Kasumi-1 (cell line): ENCODE measurements around the gene CACNA2D4.
A peak's percentile ranks its signal among the peaks of the same experiment; 100 is the strongest.

Experiments used
- DNase-seq, 2 experiments: peaks; one replicate each; lab custom pipeline; 2025; lab: John Stamatoyannopoulos, UW

The CACNA2D4 gene

DNA sequence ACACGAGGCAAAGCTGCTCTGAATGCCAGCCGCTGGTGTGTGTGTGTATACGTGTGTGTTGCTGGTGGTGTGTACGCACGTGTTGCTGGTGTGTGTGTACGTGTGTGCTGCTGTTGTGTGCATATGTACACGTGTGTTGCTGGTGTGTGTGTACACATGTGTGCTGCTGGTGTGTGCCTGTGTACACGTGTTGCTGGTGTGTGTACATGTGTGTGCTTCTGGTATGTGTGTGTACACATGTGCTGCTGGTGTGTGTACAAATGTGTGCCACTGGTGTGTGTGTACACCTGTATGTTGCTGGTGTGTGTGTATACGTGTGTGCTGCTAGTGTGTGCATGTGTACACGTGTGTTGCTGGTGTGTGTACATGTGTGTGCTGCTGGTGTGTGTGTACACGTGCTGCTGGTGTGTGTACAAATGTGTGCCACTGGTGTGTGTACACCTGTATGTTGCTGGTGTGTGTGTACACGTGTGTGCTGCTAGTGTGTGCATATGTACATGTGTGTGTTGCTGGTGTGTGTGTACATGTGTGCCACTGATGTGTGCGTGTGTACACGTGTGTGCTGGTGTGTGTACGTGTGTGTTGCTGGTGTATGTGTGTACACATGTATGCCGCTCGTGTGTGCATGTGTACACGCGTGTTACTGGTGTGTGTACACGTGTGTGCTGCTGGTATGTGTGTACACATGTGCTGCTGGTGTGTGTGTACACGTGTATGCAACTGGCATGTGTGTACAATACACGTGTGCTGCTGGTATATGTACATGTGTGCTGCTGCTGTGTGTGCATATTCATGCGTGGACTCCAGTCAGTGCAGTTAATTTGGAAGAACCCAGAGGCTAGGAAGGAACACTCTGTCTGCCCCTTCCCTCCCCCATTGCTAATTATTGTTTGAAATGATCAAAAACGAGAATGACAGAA, 47.2 kb downstream of the CACNA2D4 start:
- no peak for DNase-seq

DNA sequence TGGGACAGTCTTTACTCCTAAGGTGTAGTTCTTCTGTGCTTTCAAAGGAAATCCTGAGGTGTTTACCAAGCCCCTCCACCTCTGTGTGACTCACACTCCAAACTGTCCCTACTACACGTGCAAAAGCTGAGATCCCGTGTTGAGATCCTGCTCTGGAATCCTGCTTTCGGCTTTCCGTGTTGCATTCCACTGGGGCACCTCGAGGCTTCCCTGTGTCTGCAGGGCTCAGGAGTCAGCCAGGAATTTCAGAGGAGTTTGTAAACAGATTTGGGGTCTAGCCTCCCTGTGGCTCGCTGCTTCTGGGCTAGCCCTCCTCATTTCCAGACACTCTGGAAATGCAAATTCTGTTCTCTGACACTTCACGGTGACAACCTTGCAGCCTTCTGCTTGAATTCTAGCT, 48.4 kb downstream of the CACNA2D4 start:
- no peak for DNase-seq

DNA sequence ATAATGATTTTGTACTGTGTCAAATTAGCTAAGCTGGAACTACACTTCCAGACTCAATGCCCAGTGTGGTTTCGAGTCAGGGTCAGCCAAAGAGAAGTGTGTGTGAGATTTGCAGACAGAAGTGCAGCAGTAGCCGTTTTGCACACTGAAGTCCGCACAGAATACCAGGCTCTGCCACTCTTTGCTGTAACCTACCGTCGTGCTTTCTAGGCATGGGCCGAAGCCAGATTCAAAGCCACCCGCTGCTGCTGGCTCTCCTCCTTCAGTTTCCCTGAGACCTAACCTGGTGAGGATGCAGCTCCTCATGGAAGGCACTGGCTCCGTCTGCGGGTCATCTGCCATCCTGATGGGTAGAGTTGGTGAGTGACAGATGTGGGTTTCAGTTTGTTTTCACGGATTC, 49.3 kb downstream of the CACNA2D4 start:
- DNase-seq: no peak

DNA sequence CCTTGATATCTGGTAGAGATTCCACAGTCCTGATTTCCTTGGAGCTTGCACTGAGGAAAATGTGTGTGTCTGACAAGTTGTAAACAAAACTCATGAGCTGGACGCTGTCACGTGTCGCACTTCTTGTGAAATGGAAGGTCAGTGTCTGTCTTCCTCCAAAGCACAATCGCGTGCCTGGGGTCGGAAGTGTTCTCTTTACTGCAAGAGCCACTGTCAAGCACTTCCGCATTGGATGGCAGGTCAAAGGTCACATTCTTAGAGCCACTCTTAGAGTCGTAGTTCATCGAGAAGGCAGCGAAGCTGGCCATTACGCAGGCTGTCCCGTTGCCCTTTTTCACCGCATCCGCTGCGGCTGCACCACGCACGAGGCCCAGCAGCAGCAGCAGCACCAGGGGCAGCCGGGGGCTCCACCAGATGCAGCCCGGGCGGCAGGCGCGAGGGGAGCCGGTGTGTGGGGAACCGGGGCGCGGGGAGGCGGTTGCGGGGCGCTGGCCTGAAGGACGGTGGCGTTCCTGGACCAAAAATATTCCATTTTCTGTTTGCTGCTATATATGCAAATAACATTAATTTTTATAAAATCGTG, 53.1 kb downstream of the CACNA2D4 start:
- DNase-seq: no peak

DNA sequence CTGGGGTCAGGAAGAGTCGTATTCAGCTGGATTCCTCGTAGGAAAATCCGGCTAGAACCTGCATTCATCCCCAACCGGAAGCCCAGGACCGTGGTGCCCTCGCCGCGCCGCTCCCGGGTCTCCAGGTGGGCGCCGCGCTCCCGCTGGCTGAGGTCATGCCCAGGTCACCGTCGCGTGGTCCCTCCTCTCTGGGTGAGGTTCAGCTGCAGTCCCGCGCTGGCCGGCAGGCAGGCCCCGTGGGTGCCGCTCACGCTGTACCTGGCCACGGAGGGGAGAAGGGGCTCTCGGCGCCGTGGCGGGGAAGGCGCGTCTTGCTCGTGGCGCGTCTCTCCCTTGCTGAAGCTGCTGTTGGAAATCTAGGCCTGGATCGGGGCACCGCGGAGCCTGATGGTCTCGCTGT, 53.6 kb downstream of the CACNA2D4 start:
- DNase-seq: no peak

DNA sequence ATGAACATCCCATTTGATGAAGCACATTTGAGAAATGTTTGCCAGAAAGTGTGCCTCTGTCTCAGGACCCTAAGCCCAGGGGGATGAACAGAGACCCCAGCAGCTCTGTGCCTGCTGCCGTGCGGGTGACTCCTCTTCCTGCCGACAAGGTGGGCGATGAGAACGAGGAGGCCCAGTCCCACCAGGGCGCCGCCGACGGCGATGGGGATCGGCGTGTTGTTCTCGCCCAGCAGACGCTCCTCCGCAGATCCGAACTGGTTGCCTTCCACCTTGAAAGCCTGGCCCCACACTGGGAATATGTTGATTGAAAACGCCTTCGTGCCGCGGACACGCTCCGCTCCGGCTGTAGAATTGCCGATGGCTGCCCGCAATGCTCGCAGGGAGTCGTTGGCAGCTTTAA, 54.0 kb downstream of the CACNA2D4 start:
- DNase-seq: no peak

DNA sequence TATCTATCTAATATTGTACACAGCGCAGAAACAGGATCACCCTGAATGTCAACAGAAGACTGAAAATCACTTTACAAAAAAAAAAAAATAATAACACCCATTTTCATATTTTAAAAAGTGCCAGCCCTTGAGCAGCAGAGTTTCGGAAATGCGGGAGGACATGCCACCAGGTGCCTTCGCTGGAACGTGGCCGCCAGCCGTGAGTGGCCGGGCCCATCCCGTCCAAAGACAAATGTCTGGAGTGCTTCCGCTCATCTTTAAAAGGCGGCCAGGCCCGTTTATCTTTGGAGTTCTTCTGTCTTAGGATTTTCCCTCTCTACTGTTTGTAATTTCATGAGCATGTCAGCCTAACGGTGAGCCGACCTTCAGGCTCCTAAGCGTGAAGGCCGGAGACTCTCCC, 54.6 kb downstream of the CACNA2D4 start:
- no peak for DNase-seq

DNA sequence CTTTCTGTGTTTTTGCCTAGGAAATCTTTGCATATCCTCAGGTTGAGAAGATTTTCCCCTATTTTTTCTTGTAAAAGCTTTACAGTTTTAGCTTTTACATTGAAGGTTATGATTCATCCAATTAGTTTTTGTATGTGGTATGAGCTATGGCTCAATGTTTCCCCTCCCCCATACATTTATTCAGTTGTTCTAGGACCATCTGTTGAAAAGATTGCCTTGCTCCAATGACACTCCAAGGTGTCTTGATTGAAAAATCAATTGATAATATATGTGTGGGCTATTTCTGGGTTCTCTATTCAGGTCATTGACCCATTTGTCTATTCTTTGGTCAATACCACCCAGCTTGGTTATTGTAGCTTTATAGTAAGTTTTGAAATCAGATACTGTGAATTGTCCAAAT, 55.5 kb downstream of the CACNA2D4 start:
- no peak for DNase-seq

DNA sequence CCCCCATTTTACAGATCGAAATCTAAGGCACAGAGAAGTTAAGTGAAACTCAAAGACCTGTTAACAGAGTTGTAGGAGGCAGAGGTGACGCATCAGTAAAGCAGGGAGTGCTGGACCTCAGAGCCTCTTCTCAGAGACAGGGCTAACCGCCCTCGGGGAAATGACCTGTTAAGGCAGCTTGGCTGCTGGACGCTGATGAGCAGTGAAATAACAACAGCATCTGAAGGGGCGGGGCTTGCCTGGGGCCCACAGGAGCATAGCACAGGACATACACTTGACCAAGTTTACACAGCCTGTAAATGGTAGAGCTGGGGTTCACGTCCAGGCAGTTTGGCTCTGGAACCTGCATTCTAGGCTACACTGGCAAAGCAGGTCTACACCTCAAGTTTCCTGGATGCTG, 58.8 kb downstream of the CACNA2D4 start:
- no peak for DNase-seq

DNA sequence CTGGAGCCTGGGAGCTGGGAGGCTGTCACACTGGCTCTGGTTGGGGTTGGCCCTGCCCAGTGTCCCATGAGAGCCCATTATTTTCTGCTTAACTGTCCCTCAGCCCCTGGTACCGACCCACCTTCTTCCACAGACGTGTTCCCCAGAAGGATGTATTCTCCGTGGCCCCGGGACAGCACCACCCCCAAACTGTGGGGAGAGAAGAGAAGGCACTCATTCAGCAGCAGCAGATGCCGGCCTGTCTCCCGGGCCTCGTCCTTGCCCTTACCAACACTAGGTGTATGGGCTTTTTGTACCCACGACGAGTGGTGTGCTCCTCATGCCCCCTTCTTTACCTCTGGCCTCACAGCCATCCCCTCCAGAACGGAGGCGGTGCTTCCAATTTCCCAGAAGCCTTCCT, 60.0 kb downstream of the CACNA2D4 start:
- no peak for DNase-seq

DNA sequence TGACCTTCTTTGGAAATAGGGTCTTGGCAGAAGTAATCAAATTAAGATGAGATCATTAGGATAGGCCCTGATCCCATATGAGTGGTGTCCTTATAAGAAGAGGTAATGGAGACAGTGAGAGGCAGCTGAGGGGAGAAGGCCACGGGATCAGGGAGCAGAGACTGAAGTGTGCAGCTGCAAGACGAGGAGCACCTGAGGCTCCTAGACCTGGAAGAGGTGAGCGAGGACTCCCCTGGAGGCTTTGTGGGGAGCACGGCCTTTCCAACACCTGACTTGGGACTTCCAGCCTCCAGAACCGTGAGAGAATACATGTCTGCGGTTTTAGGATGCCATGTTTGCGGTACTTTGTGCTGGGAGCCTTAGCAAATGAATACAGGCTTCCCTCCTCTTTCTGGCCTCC, 60.6 kb downstream of the CACNA2D4 start:
- no peak for DNase-seq

DNA sequence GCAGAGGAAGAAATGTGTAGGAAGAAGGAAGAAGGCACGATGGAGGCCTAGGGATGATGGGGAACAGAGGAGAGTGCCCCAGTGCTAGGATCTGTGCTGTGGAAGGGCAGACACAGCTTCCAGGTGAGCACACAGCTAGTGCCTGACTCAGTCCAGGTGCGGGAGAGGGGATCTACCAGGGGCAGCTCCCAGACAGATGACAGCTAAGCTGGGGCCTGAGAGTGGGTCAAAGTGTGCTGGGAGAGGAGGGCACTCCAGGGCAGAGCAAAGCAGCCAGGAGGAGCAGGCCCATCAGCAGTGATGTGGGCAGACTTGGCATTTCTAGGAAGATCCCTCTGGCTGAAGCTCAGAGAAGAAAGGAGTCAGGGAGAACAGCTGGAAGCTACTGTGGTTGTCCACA, 61.4 kb downstream of the CACNA2D4 start:
- DNase-seq: no peak

DNA sequence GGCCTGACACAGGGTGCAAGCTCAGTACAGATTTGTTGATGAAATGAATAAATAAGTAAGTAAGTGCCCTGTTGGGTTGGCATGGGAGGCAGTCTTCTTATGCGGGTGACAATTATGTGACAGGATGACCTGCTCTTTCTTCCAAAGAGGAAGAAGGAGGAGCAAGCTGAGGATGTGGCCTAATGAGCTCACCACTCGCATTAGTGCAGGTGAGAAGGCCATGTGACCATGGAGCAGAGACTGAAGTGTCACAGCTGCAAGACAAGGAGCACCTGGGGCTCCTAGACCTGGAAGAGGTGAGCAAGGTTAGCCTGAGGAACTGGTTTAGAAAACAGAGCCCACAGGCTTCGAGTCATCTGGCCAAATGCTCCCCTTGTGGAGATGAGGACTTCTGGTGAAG, 63.2 kb downstream of the CACNA2D4 start:
- no peak for DNase-seq

DNA sequence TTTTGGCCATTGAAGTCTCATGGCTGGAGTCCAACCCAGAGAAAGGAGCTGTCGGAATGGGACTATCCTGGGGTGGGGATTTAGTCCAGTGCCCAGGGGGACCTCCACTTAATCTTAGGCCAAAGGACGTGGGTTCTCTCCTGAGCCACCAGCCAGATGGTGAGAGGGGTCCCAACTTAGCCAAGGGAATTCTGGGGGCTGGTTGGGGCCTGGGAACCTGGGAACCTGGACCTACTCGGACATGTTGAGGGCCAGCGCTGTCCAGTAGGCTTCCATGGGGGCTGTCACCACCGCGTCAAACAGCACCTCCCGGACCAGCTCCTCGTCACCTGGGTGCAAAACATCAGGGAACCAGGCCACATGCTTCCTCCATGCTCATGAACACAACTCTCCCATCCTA, 64.7 kb downstream of the CACNA2D4 start:
- no peak for DNase-seq

DNA sequence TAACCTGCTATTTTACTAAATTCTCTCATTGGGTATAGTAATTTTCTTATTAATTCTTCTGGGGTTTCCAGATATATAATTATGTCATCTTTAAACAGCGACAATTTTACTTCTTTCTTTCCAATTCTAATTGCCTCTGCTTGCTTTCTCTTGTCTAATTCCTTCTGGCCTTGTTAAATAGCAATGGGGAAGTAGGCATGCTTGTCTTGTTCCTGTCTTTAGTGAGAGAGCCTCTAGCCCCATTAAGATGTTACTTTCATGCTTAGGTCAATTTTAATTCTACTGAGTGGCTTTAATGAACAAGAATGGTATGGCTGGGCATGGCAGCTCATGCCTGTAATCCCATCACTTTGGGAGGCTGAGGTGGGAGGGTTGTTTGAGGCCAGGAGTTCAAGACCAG, 66.4 kb downstream of the CACNA2D4 start:
- peak; percentile 9 to 15 for DNase-seq

DNA sequence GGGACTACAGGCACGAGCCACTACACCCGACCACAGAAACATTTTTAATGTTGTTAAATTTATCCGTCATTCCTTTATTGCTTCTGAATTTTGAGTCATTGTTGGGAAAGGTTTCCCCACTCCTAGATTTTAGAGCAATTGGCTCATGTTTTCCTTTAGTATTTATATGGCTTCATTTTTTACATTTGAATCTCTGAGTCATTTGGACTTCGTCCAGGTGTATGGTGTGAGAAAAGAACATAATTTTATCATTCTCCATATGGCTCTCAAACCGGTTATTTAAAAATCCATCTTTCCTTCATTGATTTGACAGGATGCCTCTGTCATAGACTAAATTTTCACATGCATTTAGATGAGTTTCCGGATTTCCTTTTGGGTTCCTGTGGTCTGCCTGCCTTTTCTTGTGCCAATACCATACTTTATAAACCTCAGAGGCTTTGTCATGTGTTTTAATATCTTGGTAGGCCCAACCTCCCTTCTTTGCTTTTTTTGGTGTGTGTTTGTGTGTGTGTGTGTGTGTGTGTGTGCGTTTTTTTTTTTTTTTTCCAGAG, 67.2 kb downstream of the CACNA2D4 start:
- DNase-seq: peak in 1 of 2 experiments; percentile 19

DNA sequence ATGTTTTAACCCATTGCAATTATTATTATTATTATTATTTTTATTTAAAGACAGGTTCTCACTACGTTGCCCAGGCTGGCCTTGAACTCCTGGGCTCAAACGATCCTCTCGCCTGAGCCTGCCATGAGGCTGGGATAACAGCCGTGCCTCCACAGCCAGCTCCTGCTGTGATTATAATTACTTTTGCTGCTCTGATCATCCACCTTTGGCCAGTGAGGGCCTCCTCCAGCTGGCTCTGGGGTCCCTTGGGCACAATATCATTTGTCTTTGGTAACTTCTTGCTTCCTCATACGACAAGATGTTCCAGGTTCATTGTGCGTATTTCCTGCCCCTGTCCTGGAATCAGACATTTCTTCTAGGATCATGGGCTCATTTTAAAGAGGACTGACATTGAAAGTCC, 69.7 kb downstream of the CACNA2D4 start:
- DNase-seq: no peak

DNA sequence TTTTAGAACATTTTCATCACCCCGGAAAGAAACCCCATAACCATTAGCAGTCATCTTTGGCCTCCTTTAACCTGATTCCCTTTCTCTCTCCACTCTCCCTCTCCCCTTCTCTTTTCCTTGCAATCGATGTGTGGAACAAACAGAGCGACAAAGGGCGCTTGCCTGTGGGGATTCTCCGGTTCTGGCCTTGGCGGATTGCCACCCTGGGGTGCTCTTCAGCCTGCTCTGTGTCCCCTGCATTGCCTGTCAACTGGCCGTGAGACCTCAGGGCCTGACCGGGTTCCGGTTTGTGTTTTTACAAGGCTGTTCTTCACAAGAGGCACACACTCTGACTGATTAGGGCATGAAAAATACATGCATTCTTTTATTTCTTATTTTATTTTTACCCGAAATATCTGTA, 70.3 kb downstream of the CACNA2D4 start:
- DNase-seq: no peak

DNA sequence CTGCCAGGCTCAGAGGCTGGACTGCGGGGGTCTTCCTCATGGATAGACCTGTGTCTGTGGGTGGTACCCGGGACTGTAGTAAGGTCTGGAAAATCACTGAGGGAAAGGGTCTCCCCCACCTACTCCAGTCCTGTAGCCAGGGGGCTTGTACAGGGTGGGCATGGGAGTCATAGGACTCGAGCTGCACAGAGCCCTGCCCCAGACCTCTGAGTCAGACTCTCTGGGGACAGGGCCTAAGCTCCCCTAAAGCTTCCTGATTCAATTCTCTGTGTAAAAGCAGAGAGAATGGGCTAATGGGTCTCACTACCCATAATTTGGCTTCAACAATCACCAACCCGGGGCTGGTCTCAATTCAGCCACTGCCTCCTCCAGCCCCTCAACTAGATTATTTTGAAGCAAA, 71.0 kb downstream of the CACNA2D4 start:
- no peak for DNase-seq

DNA sequence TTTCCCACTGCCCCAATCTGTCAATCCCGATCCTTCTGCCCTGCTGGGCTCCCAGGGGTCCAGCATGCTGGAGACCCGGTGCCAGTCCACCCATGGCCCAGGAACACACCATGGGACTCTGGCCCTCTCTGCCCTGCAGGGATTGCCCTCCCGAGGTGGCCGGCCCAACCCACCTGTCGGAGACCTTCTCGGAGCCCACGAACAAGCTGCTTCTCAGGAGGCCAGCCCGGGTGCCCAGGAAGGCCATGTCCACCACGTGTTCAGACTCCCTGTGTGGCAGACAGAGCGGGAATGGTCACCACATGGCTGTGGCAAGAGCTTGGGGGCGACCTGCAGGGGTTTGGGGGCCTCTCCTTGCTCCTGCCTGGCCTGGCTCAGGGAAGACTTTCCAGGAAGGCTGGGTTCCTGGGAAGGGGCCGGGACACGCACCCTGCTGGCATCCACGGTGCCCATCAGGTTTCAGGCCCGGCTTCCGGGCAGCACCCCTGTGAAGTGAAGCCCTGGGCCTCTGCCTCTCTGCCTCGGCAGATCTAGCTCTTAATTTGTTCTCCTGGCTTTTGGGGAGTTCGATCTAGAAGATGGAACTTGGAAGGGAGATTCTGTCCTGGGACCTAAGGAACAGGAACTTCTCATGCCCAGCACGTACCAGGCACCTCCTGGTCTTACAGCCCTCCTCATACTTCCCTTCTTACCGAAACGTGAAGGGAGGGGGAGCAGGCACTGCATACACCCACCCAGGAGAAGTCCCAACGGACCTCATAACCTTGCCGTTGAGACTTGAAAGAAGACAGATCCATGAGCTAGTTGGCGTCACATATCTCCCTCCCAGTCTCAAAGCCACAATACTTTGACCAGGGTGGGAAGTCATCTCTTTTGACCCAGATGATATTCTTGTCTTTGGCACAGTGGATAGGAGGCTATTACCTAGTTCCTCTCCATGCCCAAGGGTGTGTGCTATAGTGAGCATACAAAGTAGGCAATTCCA, 71.7 kb downstream of the CACNA2D4 start:
- no peak for DNase-seq

DNA sequence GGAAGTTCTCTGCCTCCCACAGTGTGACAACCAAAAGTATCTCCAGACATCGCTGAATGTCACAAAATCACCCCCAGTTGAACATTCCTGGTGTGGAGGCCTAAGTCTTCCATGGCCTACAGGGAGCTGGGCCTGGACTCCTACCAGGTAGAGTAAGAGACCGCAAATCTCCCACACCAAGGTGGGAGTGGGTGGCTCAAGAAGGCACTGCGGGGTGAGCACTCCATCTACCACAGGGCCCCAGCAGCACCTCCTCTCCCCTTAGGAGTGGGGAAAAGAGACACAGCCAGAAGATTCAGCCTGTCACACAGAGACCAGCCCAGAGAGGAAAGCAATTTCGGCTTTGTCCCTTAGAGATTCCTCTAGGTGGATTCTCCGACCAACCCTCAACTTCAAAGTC, 72.6 kb downstream of the CACNA2D4 start:
- no peak for DNase-seq

DNA sequence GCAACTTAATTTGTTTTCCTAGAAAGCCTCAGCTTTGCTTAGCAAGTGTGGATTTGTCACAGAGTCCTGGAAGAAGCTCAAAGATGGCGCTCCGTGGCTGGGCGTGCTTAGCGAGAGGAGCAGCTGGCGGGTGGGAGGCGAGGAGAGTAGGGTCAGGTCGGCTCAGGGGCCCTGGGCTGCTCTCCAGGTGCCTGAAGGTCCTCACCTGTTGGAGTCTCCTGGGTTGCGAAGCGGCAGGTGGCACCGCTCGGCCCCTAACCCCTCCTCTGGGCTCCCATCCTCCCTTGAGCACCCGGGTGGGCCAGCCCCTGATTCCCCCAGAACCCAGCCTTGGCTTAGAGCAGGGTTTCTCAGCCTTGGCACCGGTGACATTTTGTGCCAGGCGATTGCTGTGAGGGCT, 73.0 kb downstream of the CACNA2D4 start:
- no peak for DNase-seq
